Glomerular endothelial cell (primary cell): ENCODE measurements around the gene GPR65. TPM values are rescaled to one million over a fixed set of nuclear protein-coding genes. Genes with fewer than 3 reads are reported as not detected.
"Not testable (repeated sequence)": the region's sequence is repeated elsewhere in the genome, so short reads cannot be mapped to it uniquely, and the experiment has no call there.

Experiments
- DNase-seq: peaks from one replicate; pipeline ENCODE4 v3.0.0-alpha.2; 2011; ENCODE audit warnings: low read depth, low spot score; ENCODE audit errors: extremely low read depth
- total RNA-seq: library from RNA; depleted of rRNA; stranded (reverse); fragments of >200 nt; gene quantifications from 2 replicates; pipeline ENCODE4 v1.2.3, GENCODE V29; 2015

GPR65 gene
- total RNA-seq, 1 donor from 2014 or later, result not detected

GRCh38 chr14:88003425-88003824, 1.5 kb upstream of the GPR65 start:
- DNase-seq, result no peak

- DNase-seq, result no peak
Observed at GRCh38 chr14:88004506-88005036, 364 bp upstream of the GPR65 start.

DNA sequence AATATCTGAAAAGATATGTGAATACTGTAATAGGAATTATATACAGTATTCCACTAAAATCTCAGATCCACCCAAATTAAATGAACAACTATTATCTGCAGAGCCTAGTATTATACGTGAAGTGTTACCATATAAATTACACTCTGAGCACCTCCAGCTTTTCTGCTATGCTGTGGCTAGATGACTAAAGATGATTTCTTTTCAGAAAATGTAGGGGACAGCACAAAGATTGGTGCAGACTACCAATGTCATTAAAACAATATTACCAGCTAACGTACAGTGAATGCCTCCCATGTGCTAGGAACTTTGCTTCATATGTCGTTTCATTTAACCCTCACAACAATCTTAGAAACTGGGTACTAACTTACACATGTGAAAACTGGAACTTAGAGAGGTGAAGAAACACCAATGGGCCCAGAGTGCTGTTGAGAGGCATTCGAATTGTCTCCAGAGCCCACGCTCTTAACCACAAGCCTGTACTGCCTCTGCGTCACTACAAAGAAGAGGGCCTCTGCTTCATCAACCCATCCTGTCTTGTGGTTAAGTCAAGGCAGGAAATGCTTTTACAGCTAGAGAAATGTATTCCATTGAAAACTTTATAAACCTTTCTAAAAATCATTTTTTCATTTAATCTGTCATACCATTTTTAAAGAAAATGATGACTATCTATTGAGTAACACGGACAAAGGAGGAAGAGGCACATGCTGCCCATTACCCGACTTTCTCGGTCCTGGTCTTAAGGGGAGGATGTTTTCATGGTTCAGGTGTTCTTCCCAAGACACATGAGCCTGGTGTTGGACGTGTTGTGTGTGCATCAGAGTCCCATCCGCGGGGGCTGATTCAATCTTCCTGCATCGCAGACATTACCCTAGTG, 1.3 kb downstream of the GPR65 start:
- DNase-seq, result no peak

GRCh38 chr14:88007608-88008007, 2.7 kb downstream of the GPR65 start:
- no peak for DNase-seq

DNA sequence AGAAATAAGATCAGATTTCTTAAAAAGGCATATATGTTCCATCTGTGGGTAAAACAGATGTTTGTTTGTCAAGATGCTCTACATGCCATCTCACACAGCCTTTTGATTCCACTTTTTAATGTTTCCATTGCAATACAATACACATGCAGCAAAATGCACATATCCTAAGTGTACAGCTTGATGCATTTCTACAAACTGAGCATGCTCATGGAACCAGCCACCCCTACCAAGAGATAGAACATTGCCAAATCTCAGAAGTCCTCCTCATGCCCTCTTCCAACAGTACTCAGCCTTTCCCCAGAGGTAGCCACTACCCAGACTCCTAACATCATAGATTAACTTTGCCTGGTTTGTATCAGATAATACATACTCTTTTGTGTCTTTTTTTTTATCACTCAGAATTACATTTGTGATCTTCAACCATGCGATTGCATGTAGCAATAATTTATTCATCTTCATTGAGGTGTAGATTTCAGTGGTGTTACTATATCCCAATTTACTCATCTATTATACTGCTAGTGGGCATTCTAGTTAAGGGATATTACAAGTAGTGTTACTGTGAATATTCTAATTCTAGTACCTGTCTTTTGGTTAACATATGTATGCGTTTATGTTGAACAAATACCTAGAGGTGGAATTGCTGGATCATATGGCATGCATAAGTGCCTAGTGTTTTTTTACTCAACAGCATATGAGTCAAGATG, 3.3 kb downstream of the GPR65 start:
- no peak for DNase-seq

DNA sequence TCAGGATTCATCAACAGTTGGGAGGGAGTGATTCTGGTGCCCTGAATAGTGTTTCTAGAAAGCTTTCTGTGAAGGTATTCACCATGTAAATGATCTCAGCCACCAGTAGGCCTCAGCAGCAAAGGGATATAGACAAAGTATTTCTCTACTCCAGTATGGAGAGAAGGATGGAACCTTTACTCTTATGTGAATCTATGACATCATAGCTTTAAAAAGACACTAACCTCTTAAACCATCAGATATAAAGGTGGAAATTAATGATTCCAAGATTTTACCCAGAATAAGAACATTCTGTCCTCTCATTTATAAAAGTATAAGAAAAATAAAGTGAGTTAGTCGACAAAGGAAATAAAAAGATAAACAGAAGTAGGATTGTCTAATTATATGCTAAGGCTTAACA, 4.6 kb downstream of the GPR65 start:
- no peak for DNase-seq

DNA sequence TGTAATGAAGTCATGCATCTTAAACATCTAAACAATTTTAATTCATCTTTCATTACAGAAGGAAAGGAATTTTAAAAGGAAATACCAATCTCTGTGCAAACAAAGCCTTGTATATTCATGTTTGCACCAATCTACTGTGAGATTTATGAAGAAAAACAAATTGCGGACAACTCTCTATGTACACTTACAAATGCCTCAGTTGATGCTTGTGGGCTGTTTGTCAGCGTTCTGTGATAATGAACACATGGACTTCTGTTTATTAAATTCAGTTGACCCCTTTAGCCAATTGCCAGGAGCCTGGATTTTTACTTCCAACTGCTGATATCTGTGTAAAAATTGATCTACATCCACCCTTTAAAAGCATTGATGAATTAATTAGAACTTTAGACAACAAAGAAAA, 5.4 kb downstream of the GPR65 start:
- DNase-seq, result no peak

GRCh38 chr14:88012495-88012894, 7.6 kb downstream of the GPR65 start:
- DNase-seq, result no peak

GRCh38 chr14:88013750-88014349, 8.9 kb downstream of the GPR65 start:
- DNase-seq, result no peak

GRCh38 chr14:88016768-88017167, 11.8 kb downstream of the GPR65 start:
- DNase-seq, result no peak

DNA sequence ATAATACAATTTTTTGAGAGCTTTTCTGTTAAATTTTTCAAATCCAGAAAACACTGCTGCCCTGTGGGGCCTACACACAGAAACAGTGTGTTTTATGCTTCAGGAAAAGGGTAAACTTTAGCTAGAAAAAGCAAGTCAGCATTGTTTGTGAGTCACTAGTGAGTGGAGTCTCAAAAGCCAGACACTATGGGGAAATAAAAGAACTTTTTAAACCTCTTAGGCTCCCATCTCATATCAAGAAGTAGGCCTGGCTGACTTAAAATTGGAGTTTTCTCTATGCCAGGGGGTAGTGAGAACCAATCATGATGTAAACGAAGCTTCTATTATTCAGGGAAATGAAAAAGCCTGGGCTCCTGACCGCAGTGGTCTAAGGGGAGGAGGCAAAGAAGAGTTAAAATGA, 12.6 kb downstream of the GPR65 start:
- DNase-seq, result no peak

DNA sequence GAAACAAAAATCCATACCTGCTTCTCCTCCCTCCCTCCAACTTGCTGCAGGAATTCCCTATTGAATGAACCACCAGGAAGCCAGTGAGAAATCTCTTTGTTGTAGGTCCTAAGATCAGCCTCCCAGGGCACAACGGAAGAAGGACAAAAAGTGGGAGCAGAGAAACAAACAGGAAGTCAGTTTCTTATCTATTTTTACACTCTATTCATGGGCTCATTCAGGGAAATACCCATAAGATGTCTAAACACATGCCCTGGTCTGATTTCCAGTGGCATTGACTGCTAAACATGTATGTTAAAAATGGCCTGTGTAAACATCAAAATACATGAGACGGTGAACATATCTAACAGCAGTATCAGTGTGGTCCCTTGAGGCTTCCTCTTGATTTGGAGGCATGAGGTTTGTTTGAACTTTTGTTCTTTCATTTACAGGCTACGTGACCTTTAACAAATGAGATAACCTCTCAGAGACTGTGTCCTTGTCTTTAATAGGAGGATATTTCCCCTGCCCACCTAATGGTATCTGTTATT, 18.8 kb downstream of the GPR65 start:
- no peak for DNase-seq

DNA sequence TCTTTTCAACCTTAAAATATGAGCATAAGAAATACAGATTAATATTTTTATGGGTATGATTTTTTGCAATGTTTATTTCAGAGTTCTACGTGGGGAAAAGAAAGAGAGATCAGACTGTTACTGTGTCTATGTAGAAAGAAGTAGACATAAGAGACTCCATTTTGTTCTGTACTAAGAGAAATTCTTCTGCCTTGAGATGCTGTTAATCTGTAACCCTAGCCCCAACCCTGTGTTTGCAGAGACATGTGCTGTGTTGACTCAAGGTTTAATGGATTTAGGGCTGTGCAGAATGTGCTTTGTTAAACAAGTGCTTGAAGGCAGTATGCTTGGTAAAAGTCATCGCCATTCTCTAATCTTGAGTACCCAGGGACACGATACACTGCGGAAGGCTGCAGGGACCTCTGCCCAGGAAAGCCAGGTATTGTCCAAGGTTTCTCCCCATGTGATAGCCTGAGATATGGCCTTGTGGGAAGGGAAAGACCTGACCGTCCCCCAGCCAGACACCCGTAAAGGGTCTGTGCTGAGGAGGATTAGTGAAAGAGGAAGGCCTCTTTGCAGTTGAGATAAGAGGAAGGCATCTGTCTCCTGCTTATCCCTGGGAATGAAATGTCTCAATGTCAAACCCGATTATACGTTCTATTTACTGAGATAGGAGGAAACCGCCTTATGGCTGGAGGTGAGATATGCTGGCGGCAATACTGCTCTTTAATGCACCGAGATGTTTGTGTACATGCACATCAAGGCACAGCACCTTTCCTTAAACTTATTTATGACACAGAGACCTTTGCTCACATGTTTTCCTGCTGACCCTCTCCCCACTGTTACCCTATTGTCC, 19.5 kb downstream of the GPR65 start:
- not testable (repeated sequence) for DNase-seq

DNA sequence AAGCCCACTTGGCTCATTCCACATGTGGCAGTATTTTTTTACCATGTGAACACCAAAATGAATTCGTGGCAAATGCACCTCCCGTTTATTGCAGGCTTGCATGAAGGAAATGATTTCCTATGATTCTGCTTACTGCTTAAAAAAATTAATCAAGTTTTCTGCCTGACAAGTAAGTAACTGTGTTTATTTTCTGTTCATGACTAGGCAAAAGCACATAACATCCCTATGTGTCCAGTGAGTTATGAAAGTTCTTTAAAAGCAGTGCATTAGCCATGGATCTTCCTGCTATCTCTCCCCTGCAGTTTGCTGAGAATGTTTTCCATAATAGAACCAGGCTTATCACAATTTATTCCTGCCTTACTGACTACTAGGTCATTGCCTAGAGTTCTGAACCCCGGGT, 20.4 kb downstream of the GPR65 start:
- no peak for DNase-seq

- DNase-seq, result no peak
Observed at GRCh38 chr14:88026890-88027289, 22.0 kb downstream of the GPR65 start.

DNA sequence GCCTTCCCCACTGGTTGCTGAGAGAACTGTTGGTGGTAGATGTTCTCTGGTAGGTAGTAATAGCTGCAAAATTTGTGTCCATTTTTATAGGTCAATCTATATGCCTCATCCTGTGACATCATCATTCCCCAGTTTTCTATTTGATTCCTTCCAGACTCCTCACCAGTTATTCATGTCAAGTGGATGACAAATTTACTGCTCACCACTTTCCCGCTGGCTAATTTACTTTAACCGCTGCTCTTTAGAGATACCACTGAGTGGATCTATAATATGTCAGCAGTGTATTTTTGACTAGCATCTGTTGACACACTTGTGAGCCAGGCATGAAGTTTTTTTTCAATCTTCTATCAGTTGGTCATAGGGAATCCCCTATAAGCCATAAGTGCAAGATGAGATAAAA, 24.6 kb downstream of the GPR65 start:
- no peak for DNase-seq

DNA sequence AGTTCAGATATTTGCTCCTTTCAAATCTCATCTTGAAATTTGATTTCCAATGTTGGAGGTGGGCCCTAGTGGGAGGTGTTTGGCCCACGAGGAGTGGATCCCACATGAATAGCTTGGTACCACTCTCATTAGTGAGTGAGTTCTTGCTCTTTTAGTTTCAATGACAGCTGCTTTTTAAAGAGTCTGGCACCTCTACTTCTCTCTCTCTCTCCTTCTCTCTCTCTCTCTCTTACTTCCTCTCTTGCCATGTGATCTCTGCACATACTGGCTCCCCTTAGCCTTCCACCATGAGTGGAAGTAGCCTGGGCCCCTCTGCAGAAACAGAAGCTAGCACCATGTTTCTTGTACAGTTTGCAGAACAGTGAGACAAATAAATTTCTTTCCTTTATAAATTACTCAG, 25.1 kb downstream of the GPR65 start:
- DNase-seq, result no peak

DNA sequence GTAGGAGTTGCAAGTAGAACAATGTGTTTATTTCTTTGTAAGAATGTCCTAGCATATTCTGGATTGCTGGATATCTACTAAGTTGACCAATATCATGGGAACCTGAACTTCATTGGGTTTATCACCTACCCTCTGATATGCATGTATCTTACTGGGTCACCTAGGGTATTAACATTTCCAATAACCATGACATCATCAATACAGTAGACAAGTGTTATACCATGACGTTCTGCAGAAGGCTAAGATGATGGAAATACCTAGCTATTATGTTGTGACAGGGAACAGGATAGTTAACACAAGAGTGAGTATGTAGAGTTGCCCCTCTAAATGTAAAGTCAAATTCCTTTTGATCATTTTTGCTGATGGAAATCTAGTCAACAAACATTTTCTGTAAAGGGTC, 26.0 kb downstream of the GPR65 start:
- DNase-seq, result no peak

DNA sequence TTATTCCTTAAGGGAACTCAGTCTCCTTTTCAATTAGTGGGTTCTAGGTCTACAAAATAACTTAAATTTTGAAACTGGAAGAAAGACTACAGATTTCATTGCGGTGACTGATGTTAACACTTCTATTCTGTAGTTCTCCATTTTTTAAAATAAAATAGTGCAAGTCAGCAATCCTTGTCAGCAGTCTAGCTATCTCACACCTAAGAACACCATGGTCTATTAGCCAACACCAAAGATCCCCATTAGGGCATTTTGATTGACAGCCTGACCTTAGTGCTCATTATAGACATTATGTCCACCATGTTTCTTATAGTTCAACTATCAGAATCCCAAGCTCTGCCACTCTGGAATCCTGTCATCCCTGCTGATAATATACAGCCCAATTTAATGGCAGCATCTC, 27.4 kb downstream of the GPR65 start:
- DNase-seq, result no peak

DNA sequence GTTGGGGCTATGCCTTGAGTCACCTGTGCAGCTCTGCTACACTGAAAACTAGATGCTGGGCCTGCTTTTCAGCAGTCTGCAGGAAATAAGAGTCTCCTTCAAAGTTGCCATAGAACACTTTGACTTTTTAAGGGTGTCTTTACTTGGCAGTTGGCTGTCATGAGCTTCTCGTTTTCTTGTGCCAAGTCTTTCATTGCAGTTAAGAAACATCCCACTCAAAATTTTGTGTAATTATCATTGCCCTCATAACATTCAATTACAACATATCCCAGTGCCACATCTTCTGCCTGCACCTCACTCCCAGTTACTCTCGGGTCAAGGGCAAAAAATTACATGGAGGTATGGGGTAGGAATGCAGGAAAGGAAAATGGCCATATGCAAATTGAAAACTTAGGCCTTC, 29.1 kb downstream of the GPR65 start:
- DNase-seq, result no peak
